B cell (primary cell): ENCODE results near the gene ISG15. TPM values are rescaled to one million over a fixed set of nuclear protein-coding genes. Genes with fewer than 3 reads are reported as not detected.
A peak's percentile ranks its signal among the peaks of the same experiment; 100 is the strongest.

Experiments
- ATAC-seq: fragments of 200-7000 bp; cut with Tn5 transposase; one replicate; pipeline ENCODE4 v1.10.0; 2021; ENCODE audit warnings: low read depth, mild to moderate bottlenecking, moderate number of reproducible peaks, moderate library complexity
- CTCF ChIA-PET: fragments of 350-600 bp; sonication (Branson Sonifier 250); formaldehyde crosslinking; loops from one replicate; lab custom pipeline; 2021; ENCODE audit warnings: antibody characterized with exemption, inconsistent platforms; lab: Charles Lee
- POLR2A ChIA-PET: fragments of 350-600 bp; sonication (Branson Sonifier 250); formaldehyde crosslinking; loops from one replicate; lab custom pipeline; 2021; ENCODE audit warnings: antibody characterized with exemption; lab: Charles Lee
- DNase-seq: peaks from one replicate; pipeline ENCODE4 v3.0.0; 2013
- H2AFZ ChIP-seq: 2 replicates; pipeline ENCODE4 v1.6.1; 2012; ENCODE audit warnings: mild to moderate bottlenecking, low read depth, low read length; ENCODE audit not compliant: insufficient read depth, poor library complexity, severe bottlenecking
- H3K27ac ChIP-seq, 2 donors: 1 replicate in 1 of 2; 2 replicates in 1 of 2; pipeline ENCODE4 v1.5.1; 2012 to 2013; ENCODE audit warnings: low read length in 2 of 2, mild to moderate bottlenecking in 2 of 2, moderate library complexity in 1 of 2
- H3K27me3 ChIP-seq, 4 experiments: fragments of 200-600 bp in 1 of 4; sonication (generic) in 1 of 4; replicated peaks in 1 of 4; 1 replicate in 2 of 4; 2 replicates in 2 of 4; pipeline versions ENCODE4 v1.6.1 to v1.7.0; 2013 to 2016; ENCODE audit warnings: low read length in 3 of 4, mild to moderate bottlenecking in 2 of 4, mixed read lengths in 1 of 4, moderate library complexity in 1 of 4; ENCODE audit not compliant: insufficient read depth in 4 of 4, control insufficient read depth in 3 of 4; ENCODE audit errors: control extremely low read depth in 1 of 4
- H3K36me3 ChIP-seq, 2 experiments: replicated peaks in 1 of 2; 1 replicate in 1 of 2; 2 replicates in 1 of 2; pipeline versions ENCODE4 v1.6.1 to v1.7.1; 2013; ENCODE audit warnings: low read length in 1 of 2; ENCODE audit not compliant: insufficient read depth in 2 of 2, control insufficient read depth in 1 of 2; ENCODE audit errors: control extremely low read depth in 1 of 2, extremely low read depth in 1 of 2
- H3K4me1 ChIP-seq, 2 donors: fragments of 200-600 bp in 1 of 2; sonication (generic) in 1 of 2; 1 replicate in 1 of 2; 2 replicates in 1 of 2; pipeline versions ENCODE4 v1.5.1 to v1.6.1; 2013 to 2017; ENCODE audit warnings: low read length in 2 of 2; ENCODE audit not compliant: control insufficient read depth in 2 of 2, insufficient read depth in 2 of 2
- H3K4me2 ChIP-seq: replicated peaks from 2 replicates; pipeline ENCODE3; 2012; ENCODE audit warnings: mild to moderate bottlenecking, low read depth, low read length; ENCODE audit not compliant: poor library complexity, severe bottlenecking
- H3K4me3 ChIP-seq, 5 experiments: fragments of 200-600 bp in 1 of 5; sonication (generic) in 1 of 5; 1 replicate in 3 of 5; 2 replicates in 2 of 5; pipeline versions ENCODE4 v1.5.1 to v1.7.0; 2011 to 2016; ENCODE audit warnings: low read length in 4 of 5, mild to moderate bottlenecking in 4 of 5, low read depth in 2 of 5, control low read depth in 1 of 5, moderate library complexity in 1 of 5; ENCODE audit not compliant: insufficient read depth in 1 of 5; ENCODE audit errors: control extremely low read depth in 1 of 5, extremely low read depth in 1 of 5
- H3K79me2 ChIP-seq: fragments of 200-600 bp; sonication (generic); one replicate; pipeline ENCODE4 v1.6.0; 2016; ENCODE audit warnings: low read length; ENCODE audit not compliant: control insufficient read depth, insufficient read depth
- H3K9ac ChIP-seq: fragments of 200-600 bp; sonication (generic); 2 replicates; pipeline ENCODE4 v1.6.1; 2017; ENCODE audit warnings: mild to moderate bottlenecking, low read length, moderate library complexity
- H3K9me3 ChIP-seq, 3 donors: one replicate each; pipeline versions ENCODE4 v1.6.1 to v1.7.1; 2013; ENCODE audit warnings: low read length in 2 of 3; ENCODE audit not compliant: control insufficient read depth in 2 of 3, insufficient read depth in 1 of 3; ENCODE audit errors: control extremely low read depth in 1 of 3
- H4K20me1 ChIP-seq: 2 replicates; pipeline ENCODE4 v1.6.0; 2012; ENCODE audit warnings: mild to moderate bottlenecking, low read length; ENCODE audit not compliant: insufficient read depth, control insufficient read depth, poor library complexity, severe bottlenecking
- H3K27ac Mint-ChIP-seq: one replicate; pipeline ENCODE4 v1.8.0; 2021; ENCODE audit warnings: mixed read lengths
- H3K27me3 Mint-ChIP-seq: one replicate; pipeline ENCODE4 v1.8.0; 2021; ENCODE audit warnings: mixed read lengths
- H3K4me1 Mint-ChIP-seq: one replicate; pipeline ENCODE4 v1.8.0; 2021; ENCODE audit warnings: mixed read lengths
- H3K4me3 Mint-ChIP-seq: one replicate; pipeline ENCODE4 v1.8.0; 2021; ENCODE audit warnings: mixed read lengths
- H3K9me3 Mint-ChIP-seq: one replicate; pipeline ENCODE4 v1.8.0; 2022; ENCODE audit warnings: mixed read lengths; ENCODE audit not compliant: insufficient read depth
- EZH2 ChIP-seq: IDR thresholded peaks from 2 replicates; pipeline ENCODE4 v1.6.1; 2012; ENCODE audit warnings: borderline replicate concordance, low read depth, mild to moderate bottlenecking, moderate library complexity, low read length; ENCODE audit not compliant: insufficient read depth, poor library complexity, severe bottlenecking
- WGBS: methylation state at CpG from one replicate; pipeline ENCODE4 v1.1.5; 2013; ENCODE audit warnings: missing lambda C conversion rate; ENCODE audit not compliant: insufficient coverage; 5-methylcytosine and 5-hydroxymethylcytosine counted together
- intact Hi-C: fragments of 100-400 bp; cut with micrococcal nuclease; formaldehyde crosslinking; loops from one replicate; pipeline ENCODE4 v1.10.0; 2022
- polyA plus RNA-seq: library from polyadenylated mRNA; depleted of rRNA; stranded (reverse); fragments of >200 nt; gene quantifications from 2 replicates; pipeline ENCODE4 v1.2.3, GENCODE V29; 2012
- small RNA-seq: library from RNA; depleted of rRNA; stranded (forward); fragments of <200 nt; gene quantifications from one replicate; pipeline ENCODE3, GENCODE V24; 2012; ENCODE audit warnings: low replicate concordance, low read depth; ENCODE audit not compliant: insufficient read length
- total RNA-seq, 2 donors: library from RNA; stranded (reverse); fragments of 120-200 nt in 1 of 2; gene quantifications; 1 replicate in 1 of 2; 2 replicates in 1 of 2; pipeline versions ENCODE4 v1.2.3 to v1.2.4, GENCODE V29; 2013 to 2022
- TF ChIP-seq, protein P1 (sequence below): fragments of 200-600 bp; IDR thresholded peaks from one replicate; pipeline ENCODE4 v1.8.0; 2022; ENCODE audit warnings: antibody characterized with exemption, mild to moderate bottlenecking

The ISG15 gene
- total and polyA plus RNA-seq, 2 donors (not counting 1 experiment from before 2014, with no cell fraction given): 28.3 to 91.4 TPM

DNA sequence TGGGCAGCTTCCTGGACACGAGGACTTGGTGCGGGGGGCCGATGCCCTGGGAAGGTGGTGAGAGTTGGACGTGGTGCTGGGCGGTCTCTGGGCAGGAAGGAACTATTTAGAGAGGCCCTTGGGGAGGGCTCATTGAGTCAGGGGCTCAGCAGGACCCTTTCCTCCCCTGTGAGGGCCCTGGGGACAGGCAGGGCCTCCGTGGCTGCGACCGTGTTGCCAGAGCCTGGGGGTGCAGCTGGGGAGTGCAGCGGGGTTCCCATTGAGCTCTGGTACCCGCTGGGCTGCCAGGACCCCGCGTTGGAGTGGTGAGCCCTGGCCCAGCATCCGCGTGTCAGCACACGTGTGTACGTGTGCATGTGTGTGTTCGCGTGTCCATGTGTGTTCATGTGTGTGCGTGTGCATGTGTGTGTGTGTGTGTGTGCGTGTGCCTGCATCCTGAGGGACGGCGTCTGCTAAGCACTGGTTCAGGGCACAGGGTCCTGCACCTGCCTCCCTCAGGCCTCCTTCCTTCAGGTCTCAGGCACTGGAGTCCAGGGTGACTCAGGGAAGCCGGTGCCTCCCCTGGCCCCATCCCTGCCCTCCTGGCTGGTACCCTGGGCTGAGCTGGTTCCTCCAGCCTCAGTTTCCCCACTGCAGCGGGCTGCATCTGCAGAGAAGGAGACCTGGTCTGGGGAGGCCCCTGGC is 50.1 kb downstream of the ISG15 start:
- intact Hi-C loops: loop anchor here (1.0 to 10.0 kb wide), 2 partner anchors 30 to 49 kb away; partner anchors contain the start of gene ISG15
- H3K9ac ChIP-seq: no peak overlapping the region

More for the DNA sequence above, 50.1 kb downstream of the ISG15 start:
- peak overlapping the region; percentile 69 for H3K4me2 ChIP-seq
- peak overlapping the region; percentile 48 for H2AFZ ChIP-seq
- no peak for DNase-seq
- no peak for ATAC-seq
- no peak for TF ChIP-seq EZH2
- TF ChIP-seq, protein P1, sequence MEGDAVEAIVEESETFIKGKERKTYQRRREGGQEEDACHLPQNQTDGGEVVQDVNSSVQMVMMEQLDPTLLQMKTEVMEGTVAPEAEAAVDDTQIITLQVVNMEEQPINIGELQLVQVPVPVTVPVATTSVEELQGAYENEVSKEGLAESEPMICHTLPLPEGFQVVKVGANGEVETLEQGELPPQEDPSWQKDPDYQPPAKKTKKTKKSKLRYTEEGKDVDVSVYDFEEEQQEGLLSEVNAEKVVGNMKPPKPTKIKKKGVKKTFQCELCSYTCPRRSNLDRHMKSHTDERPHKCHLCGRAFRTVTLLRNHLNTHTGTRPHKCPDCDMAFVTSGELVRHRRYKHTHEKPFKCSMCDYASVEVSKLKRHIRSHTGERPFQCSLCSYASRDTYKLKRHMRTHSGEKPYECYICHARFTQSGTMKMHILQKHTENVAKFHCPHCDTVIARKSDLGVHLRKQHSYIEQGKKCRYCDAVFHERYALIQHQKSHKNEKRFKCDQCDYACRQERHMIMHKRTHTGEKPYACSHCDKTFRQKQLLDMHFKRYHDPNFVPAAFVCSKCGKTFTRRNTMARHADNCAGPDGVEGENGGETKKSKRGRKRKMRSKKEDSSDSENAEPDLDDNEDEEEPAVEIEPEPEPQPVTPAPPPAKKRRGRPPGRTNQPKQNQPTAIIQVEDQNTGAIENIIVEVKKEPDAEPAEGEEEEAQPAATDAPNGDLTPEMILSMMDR: no peak
- WGBS: 58% methylated on average over 24 of the region's 24 CpGs
- Mint-ChIP-seq H3K27ac (peak overlapping the region; percentile 65), H3K9me3 (no peaks in the 10 kb centered on the region), H3K4me3 (peak overlapping the region; percentile 81), H3K4me1 (peaks cover 27% of the 10 kb centered on the region), H3K27me3 (peaks cover 2% of the 10 kb centered on the region)
- H3K27ac ChIP-seq: no peak overlapping the region
- no peak overlapping the region for H3K4me3 ChIP-seq
- ChIA-PET CTCF (interaction anchor here (0.7 to 3.3 kb wide), 17 partner anchors 12 to 377 kb away, joined by 3 to 29 read pairs (median 5); partner anchors contain the start of genes AGRN, ISG15 and PERM1), POLR2A (interaction anchor here (0.6 to 2.5 kb wide), 9 partner anchors 23 to 189 kb away, joined by 3 to 27 read pairs (median 3); partner anchors contain the start of genes C1orf159 and ISG15)
- H3K36me3 ChIP-seq: no peaks in the 10 kb centered on the region
- H3K79me2 ChIP-seq: no peaks in the 10 kb centered on the region
- peaks cover 0 to 54% (median 29%) of the 10 kb centered on the region in 4 experiments for H3K27me3 ChIP-seq
- H3K9me3 ChIP-seq: peaks cover 0 to 29% (median 0%) of the 10 kb centered on the region in 3 donors
- H3K4me1 ChIP-seq: peaks cover 44 to 45% of the 10 kb centered on the region in 2 donors
- peaks cover 12% of the 10 kb centered on the region for H4K20me1 ChIP-seq

Small RNAs within 50 kb of the gene (small RNA-seq; reads per million reads assigned to genes)
- not detected for gene AL645608.3

Other genes with a start within 250 kb of the ISG15 start
- gene SAMD11, start 89.6 kb upstream of the ISG15 start, total RNA-seq: not detected in 2 replicates
- not detected in 2 replicates for gene SAMD11, start 89.6 kb upstream of the ISG15 start, polyA plus RNA-seq
- 64.1 and 69.2 TPM in 2 replicates for gene NOC2L, start 54.2 kb upstream of the ISG15 start, total RNA-seq
- gene NOC2L, start 54.2 kb upstream of the ISG15 start, polyA plus RNA-seq: 48.0 and 63.3 TPM in 2 replicates
- gene KLHL17, start 52.9 kb upstream of the ISG15 start, total RNA-seq: 21.6 and 30.1 TPM in 2 replicates
- gene KLHL17, start 52.9 kb upstream of the ISG15 start, polyA plus RNA-seq: 57.1 and 57.5 TPM in 2 replicates
- 0.63 and 1.1 TPM in 2 replicates for gene PLEKHN1, start 47.0 kb upstream of the ISG15 start, total RNA-seq
- gene PLEKHN1, start 47.0 kb upstream of the ISG15 start, polyA plus RNA-seq: 0.36 and 0.37 TPM in 2 replicates
- gene PERM1, start 31.4 kb upstream of the ISG15 start, total RNA-seq: not detected in 2 replicates
- gene PERM1, start 31.4 kb upstream of the ISG15 start, polyA plus RNA-seq: not detected in 2 replicates
- 3.2 and 4.3 TPM in 2 replicates for gene HES4, start 13.4 kb upstream of the ISG15 start, total RNA-seq
- 4.5 and 18.1 TPM in 2 replicates for gene HES4, start 13.4 kb upstream of the ISG15 start, polyA plus RNA-seq
- gene AGRN, start 6.6 kb downstream of the ISG15 start, total RNA-seq: 31.3 and 32.3 TPM in 2 replicates
- gene AGRN, start 6.6 kb downstream of the ISG15 start, polyA plus RNA-seq: 7.0 and 7.3 TPM in 2 replicates
- not detected in 2 replicates for gene RNF223, start 60.8 kb downstream of the ISG15 start, total RNA-seq
- gene RNF223, start 60.8 kb downstream of the ISG15 start, polyA plus RNA-seq: not detected in 2 replicates
- 23.0 and 25.3 TPM in 2 replicates for gene C1orf159, start 102.6 kb downstream of the ISG15 start, total RNA-seq
- 25.6 and 29.6 TPM in 2 replicates for gene C1orf159, start 102.6 kb downstream of the ISG15 start, polyA plus RNA-seq
- 0.37 and 0.61 TPM in 2 replicates for gene TTLL10, start 160.4 kb downstream of the ISG15 start, total RNA-seq
- gene TTLL10, start 160.4 kb downstream of the ISG15 start, polyA plus RNA-seq: 0.37 and 0.45 TPM in 2 replicates
- gene TNFRSF18, start 193.1 kb downstream of the ISG15 start, total RNA-seq: 33.5 and 38.1 TPM in 2 replicates
- gene TNFRSF18, start 193.1 kb downstream of the ISG15 start, polyA plus RNA-seq: 10.1 and 25.2 TPM in 2 replicates
- gene TNFRSF4, start 200.7 kb downstream of the ISG15 start, total RNA-seq: 1.8 and 2.3 TPM in 2 replicates
- 0.63 and 1.9 TPM in 2 replicates for gene TNFRSF4, start 200.7 kb downstream of the ISG15 start, polyA plus RNA-seq
- gene SDF4, start 218.5 kb downstream of the ISG15 start, total RNA-seq: 143 and 151 TPM in 2 replicates
- gene SDF4, start 218.5 kb downstream of the ISG15 start, polyA plus RNA-seq: 100 and 104 TPM in 2 replicates
- 21.0 TPM in 2 replicates for gene B3GALT6, start 218.7 kb downstream of the ISG15 start, total RNA-seq
- gene B3GALT6, start 218.7 kb downstream of the ISG15 start, polyA plus RNA-seq: 4.7 and 5.9 TPM in 2 replicates
- gene C1QTNF12, start 233.2 kb downstream of the ISG15 start, total RNA-seq: 3.2 and 6.1 TPM in 2 replicates
- gene C1QTNF12, start 233.2 kb downstream of the ISG15 start, polyA plus RNA-seq: 1.2 and 1.8 TPM in 2 replicates